Pancreas (tissue), 10 donors: ENCODE measurements around the gene RANBP3. TPM values are rescaled to one million over a fixed set of nuclear protein-coding genes. Genes with fewer than 3 reads are reported as not detected.
A peak's percentile ranks its signal among the peaks of the same experiment; 100 is the strongest.

ENCODE experiments used
- ATAC-seq, 4 donors: fragments of 200-7000 bp; cut with Tn5 transposase; one replicate each; pipeline versions ENCODE4 v1.8.0 to v1.9.1; 2020; ENCODE audit warnings: mild to moderate bottlenecking in 4 of 4, moderate library complexity in 4 of 4
- DNase-seq, 6 donors: peaks; one replicate each; pipeline ENCODE4 v3.0.0-alpha.2; 2020
- FAIRE-seq: peaks from 2 replicates; lab custom pipeline; 2012; peaks lifted over from hg19 to GRCh38; lab: Jason Lieb, UNC
- H3K27ac ChIP-seq, 4 donors: fragments of 200-600 bp; sonication (generic); 1 replicate in 3 of 4; 2 replicates in 1 of 4; pipeline versions ENCODE4 v1.5.0 to v1.8.0; 2020
- H3K27me3 ChIP-seq, 4 donors: fragments of 200-600 bp; one replicate each; pipeline ENCODE4 v1.8.0; 2021
- H3K36me3 ChIP-seq, 3 donors: fragments of 200-600 bp; sonication (generic) in 1 of 3; one replicate each; pipeline versions ENCODE4 v1.5.0 to v1.8.0; 2020 to 2021
- H3K4me1 ChIP-seq, 3 donors: fragments of 200-600 bp; one replicate each; pipeline ENCODE4 v1.8.0; 2021
- H3K4me3 ChIP-seq, 4 donors: fragments of 200-600 bp; sonication (generic) in 2 of 4; one replicate each; pipeline versions ENCODE4 v1.5.0 to v1.8.0; 2020 to 2021
- H3K9me3 ChIP-seq, 4 donors: fragments of 200-600 bp; one replicate each; pipeline ENCODE4 v1.8.0; 2021
- CTCF ChIP-seq, 4 donors: fragments of 200-600 bp; sonication (generic) in 3 of 4; IDR thresholded peaks; one replicate each; pipeline versions ENCODE4 v1.5.0 to v1.8.0; 2021; ENCODE audit warnings: antibody characterized with exemption in 4 of 4
- WGBS, 2 donors: extraction: QIAGEN DNeasy Blood & Tissue Kit; methylation state at CpG; one replicate each; pipeline ENCODE4 v1.1.7; 2013; 5-methylcytosine and 5-hydroxymethylcytosine counted together
- intact Hi-C, 3 donors: fragments of 100-400 bp; cut with DNase I; formaldehyde crosslinking; loops; one replicate each; pipeline versions ENCODE4 v1.11.1 to v1.14.2; 2022
- polyA plus RNA-seq, 2 donors: library from polyadenylated mRNA; stranded (reverse); fragments of 200-250 nt; gene quantifications; one replicate each; pipeline ENCODE4 v1.2.3, GENCODE V29; 2013
- total RNA-seq, 6 donors: library from RNA; stranded (reverse); fragmentation: NEBNext Ultra II Directional in 4 of 6; extraction: Animal tissue kit (Norgen Biotek cat#: 25700) in 4 of 6; gene quantifications; one replicate each; pipeline versions ENCODE4 v1.2.1 to v1.2.4, GENCODE V29; 2021 to 2023
- donor health status: healthy with polysubstance abuse.
- donor health status: DM: no; HTN: no; CAD: no; lungs with moderate emphysema.
- donor health status: DM: no; HTN: no; CAD: no.
- donor health status: control.
- donor health status: control.
- donor health status: Bipolar disorder and iron deficiency.
- donor health status: DM: yes; HTN: yes; CAD: no.
- donor health status: DM: no; HTN: no; CAD: no.
- donor health status: DM: no; HTN: no; CAD: no.
- donor health status: DM: yes; HTN: yes; CAD: no.

Gene RANBP3
- total and polyA plus RNA-seq, 8 donors: 27.6 to 42.2 (median 34.7) TPM

GRCh38 chr19:5955636-5955935, 22.4 kb downstream of the RANBP3 start:
- Histone ChIP-seq H3K9me3 (no peaks in the 10 kb centered on the region), H3K27me3 (no peaks in the 10 kb centered on the region), H3K4me1 (peaks cover 42 to 73% (median 46%) of the 10 kb centered on the region in 3 donors), H3K4me3 (no peak overlapping the region), H3K27ac (peak overlapping the region in 1 of 4 donors; percentile 69), H3K36me3 (no peaks in the 10 kb centered on the region)
- ATAC-seq: no peak
- FAIRE-seq: no peak
- no peak for DNase-seq
- no peak for TF ChIP-seq CTCF (IDR thresholded peaks at IDR 0.05)
- WGBS, 2 donors: 43 to 56% methylated on average over 3 of the region's 3 CpGs
- intact Hi-C loops: no loop called here

- H3K9me3 ChIP-seq: no peaks in the 10 kb centered on the region
- H3K27me3 ChIP-seq: no peaks in the 10 kb centered on the region
- H3K4me1 ChIP-seq: peaks cover 30 to 60% (median 34%) of the 10 kb centered on the region in 3 donors
- no peak overlapping the region for H3K4me3 ChIP-seq
- 23% methylated on average over 6 of the region's 6 CpGs for WGBS, 2 donors
- no peak for TF ChIP-seq CTCF (IDR thresholded peaks at IDR 0.05)
- DNase-seq (no peak), ATAC-seq (peak in 1 of 4 donors; percentile 1), FAIRE-seq (no peak)
- peak overlapping the region; percentile 26 to 69 (median 55) for H3K27ac ChIP-seq
- no peaks in the 10 kb centered on the region for H3K36me3 ChIP-seq
- intact Hi-C loops: no loop called here
Measured at GRCh38 chr19:5954293-5954692, 23.6 kb downstream of the RANBP3 start.

GRCh38 chr19:5953680-5954213, 24.2 kb downstream of the RANBP3 start:
- TF ChIP-seq CTCF (IDR thresholded peaks at IDR 0.05): no peak
- no peak for FAIRE-seq
- Histone ChIP-seq H3K27ac (peak overlapping the region in 3 of 4 donors; percentile 43 to 69 (median 67)), H3K36me3 (no peaks in the 10 kb centered on the region), H3K27me3 (no peaks in the 10 kb centered on the region), H3K4me3 (no peak overlapping the region), H3K9me3 (no peaks in the 10 kb centered on the region), H3K4me1 (peaks cover 30 to 57% (median 32%) of the 10 kb centered on the region in 3 donors)
- no peak for ATAC-seq
- intact Hi-C loops: no loop called here
- 58 to 62% methylated on average over 17 of the region's 17 CpGs for WGBS, 2 donors
- DNase-seq: no peak

- no peak for FAIRE-seq
- Histone ChIP-seq H3K9me3 (no peaks in the 10 kb centered on the region), H3K27me3 (no peaks in the 10 kb centered on the region), H3K36me3 (no peaks in the 10 kb centered on the region), H3K27ac (peak overlapping the region in 1 of 4 donors; percentile 67), H3K4me1 (peaks cover 26 to 57% (median 30%) of the 10 kb centered on the region in 3 donors), H3K4me3 (no peak overlapping the region)
- ATAC-seq: no peak
- WGBS, 2 donors: 62 to 64% methylated on average over 5 of the region's 5 CpGs
- no peak for TF ChIP-seq CTCF (IDR thresholded peaks at IDR 0.05)
- DNase-seq: no peak
- intact Hi-C loops: no loop called here
Measured at GRCh38 chr19:5953030-5953589, 24.8 kb downstream of the RANBP3 start.
